GM12801 (cell line): Measurements from ENCODE around the gene TTC16.

ENCODE experiments used
- TF ChIP-seq, protein P1 (sequence below): IDR thresholded peaks from one replicate; pipeline ENCODE4 v1.5.1; 2011; ENCODE audit warnings: control low read depth; ENCODE audit not compliant: insufficient read length; ENCODE audit errors: extremely low read depth

Gene TTC16

DNA sequence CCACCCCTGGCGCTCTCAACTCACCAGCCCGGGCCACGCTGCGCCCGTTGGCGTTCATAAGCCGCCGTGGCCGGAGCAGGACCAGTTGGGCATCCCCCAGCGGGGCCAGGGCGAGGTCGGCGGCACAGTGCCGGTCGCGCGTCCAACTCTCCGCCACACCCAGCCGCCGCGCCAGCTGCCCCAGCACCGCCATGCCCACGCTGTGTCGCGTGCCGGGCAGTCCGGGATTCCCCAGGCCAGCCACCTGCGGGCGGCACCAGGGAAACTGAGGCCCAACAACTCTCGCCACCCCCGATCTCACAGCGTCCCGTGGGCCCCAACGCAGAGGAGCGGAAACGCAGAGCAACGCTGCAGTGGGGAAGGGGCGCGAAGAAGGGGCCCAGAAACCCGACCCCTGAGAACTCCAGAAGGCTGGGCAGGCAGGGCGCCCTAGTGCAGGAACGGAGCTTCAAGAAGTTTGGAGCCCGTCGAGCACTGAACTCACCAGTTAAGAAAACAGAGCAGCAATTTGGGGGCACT, 869 bp upstream of the TTC16 start:
- TF ChIP-seq, protein P1, sequence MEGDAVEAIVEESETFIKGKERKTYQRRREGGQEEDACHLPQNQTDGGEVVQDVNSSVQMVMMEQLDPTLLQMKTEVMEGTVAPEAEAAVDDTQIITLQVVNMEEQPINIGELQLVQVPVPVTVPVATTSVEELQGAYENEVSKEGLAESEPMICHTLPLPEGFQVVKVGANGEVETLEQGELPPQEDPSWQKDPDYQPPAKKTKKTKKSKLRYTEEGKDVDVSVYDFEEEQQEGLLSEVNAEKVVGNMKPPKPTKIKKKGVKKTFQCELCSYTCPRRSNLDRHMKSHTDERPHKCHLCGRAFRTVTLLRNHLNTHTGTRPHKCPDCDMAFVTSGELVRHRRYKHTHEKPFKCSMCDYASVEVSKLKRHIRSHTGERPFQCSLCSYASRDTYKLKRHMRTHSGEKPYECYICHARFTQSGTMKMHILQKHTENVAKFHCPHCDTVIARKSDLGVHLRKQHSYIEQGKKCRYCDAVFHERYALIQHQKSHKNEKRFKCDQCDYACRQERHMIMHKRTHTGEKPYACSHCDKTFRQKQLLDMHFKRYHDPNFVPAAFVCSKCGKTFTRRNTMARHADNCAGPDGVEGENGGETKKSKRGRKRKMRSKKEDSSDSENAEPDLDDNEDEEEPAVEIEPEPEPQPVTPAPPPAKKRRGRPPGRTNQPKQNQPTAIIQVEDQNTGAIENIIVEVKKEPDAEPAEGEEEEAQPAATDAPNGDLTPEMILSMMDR: no peak

DNA sequence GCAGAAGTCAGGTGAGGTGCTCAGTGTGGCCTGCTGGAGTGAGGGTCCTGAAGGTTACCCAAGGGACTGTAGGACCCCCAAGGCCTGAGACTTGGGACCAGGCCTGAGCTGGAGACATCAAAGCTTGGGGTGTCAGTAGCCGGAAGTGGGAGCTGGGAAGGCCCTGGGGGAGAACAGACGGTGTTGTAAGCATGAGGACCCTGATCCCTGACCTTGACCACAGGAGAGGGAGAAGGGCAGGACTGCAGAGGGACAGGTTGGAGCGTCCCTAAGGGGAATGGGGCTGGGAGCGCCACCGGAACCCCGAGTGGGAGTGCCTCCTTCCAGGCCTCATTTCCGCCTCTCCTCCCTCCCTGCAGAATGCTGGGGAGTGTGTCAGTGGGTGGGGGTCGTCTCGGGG, 533 bp downstream of the TTC16 start:
- TF ChIP-seq, protein P1: no peak

DNA sequence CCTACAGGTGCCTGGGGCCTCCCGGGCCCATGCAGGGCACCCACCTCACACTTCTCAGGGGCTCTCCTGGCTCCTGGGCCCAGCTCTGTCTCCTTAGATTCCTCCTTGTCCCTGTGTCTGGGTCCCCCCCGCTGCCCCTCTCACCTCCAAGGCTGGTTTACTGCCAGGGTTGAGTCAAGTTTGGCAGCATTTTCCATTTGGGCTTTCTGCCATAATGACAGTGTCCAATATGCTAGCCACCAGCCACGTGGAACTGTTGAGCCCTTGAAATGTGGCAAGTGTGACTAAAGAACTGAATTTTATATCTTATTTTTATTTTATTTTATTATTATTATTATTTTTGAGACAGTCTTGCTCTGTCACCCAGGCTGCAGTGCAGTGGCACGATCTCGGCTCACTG, 1.9 kb downstream of the TTC16 start:
- TF ChIP-seq, protein P1: no peak

DNA sequence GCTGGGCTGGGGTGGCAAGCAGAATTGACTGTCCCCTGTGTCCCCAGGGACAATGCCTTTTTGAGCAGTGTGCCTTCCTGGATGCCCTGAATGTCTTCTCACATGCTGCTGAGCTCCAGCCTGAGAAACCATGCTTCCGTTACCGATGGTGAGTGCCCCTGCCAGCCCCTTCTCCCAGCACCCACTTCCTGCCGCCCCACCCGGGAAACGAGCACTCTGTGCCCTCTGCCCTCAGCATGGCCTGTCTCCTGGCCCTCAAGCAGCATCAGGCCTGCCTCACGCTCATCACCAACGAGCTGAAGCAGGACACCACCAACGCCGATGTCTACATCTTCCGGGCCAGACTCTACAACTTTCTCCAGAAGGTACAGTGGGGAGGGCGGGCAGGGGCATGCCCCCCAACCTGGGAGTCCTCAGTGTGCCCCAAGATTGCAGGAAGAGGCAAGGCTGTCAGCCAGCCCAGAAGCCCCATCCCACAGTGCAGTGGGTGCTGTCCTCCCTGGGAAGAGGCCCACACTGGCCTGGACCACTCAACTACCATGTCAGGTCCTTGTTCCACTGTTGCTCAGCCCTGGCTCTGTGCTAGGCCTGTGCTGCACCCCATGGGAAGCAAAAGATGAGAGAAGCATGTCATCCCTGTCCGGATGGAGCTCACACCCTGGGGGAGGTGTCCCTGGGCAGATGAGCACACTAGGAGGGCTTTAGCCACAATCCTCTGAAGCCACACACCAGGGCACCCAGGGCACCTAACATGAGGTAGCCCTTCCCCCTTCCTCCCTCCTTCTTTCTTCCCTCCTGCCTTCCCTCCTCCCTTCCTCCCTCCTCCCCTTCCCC, 4.4 kb downstream of the TTC16 start:
- TF ChIP-seq, protein P1: no peak

DNA sequence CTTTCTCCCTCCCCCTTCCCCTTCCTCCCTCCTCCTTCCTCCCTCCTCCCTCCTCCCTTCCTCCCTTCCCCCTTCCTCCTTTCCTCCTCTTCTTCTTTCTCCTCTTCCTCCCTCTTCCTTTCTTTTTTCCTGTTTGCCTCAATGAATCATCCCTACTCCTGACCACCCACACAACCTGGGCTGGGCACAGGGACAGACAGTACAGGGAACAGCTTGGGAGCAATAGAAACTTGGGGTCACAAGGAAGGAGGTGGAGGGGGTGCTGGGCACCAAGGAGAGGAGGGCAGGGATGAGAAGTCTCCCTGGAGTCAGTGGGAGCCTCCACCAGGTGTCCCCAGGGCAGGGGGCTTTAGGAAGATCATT, 5.0 kb downstream of the TTC16 start:
- TF ChIP-seq, protein P1: no peak

DNA sequence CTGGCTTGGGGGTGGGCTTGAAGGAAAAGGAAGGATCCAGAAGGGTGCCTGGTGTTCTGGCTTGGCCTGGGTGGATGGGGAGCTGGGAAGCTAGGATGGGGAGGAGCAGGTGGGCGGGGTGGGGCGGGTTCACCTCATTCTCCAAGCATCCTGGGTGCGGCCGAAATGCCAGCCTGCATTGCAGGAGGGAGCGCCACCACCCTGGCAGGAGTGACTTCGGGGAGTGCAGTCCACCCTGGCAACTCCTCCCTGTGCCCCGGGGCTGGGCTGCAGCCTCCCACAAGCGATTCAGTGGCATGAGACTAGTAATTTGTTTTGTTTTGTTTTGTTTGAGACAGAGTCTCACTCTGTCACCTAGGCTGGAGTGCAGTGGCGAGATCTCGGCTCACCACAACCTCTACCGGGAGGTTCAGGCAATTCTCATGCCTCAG, 5.5 kb downstream of the TTC16 start:
- TF ChIP-seq, protein P1: no peak

DNA sequence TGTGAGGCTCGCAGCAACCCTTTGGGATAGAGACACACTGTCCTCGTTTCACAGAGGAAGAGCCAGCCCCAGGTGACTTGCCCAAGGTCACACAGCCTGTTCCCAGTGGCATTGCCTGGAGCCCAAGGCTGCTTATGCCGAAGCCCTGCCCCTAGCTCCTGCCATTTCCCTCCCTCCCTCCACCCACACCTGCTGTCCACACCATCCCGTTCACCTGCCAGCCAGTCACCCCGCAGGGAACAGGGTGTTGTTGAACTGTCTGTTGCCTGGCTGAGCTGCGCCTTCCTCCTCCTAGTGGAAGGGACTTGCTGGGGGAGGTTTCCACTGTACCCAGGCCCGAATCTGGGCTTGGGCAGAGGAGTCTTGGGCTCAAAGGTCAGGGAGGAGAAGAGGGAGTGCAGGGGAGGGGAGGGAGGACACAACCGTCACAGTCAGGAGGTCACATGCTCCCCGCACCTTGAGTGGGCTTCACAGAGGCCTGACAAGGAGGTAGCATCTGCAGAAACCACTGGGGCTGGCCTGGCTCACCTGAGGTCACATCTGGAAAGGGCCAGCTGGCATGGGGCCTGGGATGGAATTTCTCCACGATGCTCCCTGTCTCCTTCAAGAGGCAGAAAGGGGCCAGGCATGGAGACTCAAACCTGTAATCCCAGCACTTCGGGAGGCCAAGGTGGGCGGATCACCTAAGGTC, 6.3 kb downstream of the TTC16 start:
- TF ChIP-seq, protein P1: no peak
